Endometrial microvascular endothelial cells (primary cell): ENCODE measurements around the gene CUBN. TPM values are rescaled to one million over a fixed set of nuclear protein-coding genes. Genes with fewer than 3 reads are reported as not detected.

Experiments used
- in situ Hi-C: cut with HindIII; loops from 2 replicates; pipeline ENCODE4 v1.10.0; 2017; ENCODE audit warnings: low sequenced_read_pairs, low pct_unique_long_range_greater_than_20kb; ENCODE audit errors: inconsistent ontology term
- total RNA-seq: library from RNA; depleted of rRNA; stranded (reverse); fragments of >200 nt; gene quantifications from one replicate; pipeline ENCODE4 v1.2.3, GENCODE V29; 2015; ENCODE audit errors: inconsistent ontology term

Gene CUBN
- total RNA-seq, 1 donor from 2014 or later: 0.74 TPM

DNA sequence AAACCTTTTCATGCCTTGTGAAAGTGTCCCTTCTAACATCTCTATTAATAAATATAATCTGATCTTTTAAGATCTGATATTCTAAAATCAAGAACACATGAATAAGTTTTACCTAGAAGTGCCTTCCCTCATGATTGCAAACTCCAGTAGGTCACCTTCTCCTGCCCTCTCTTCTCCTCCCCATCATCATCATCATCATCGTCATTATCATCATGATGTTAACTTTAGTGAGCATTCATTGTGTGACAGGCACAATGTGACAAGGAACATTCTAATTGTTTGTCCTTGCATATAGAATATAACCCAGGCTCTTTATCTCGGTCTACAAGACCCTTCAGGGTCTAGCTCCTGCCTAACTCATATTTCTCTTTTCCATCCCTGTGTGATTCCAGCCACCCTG is 51.7 kb downstream of the CUBN start:
- in situ Hi-C loops: no loop called here

GRCh38 chr10:17077346-17077781 is 52.2 kb downstream of the CUBN start:
- in situ Hi-C loops: no loop called here

DNA sequence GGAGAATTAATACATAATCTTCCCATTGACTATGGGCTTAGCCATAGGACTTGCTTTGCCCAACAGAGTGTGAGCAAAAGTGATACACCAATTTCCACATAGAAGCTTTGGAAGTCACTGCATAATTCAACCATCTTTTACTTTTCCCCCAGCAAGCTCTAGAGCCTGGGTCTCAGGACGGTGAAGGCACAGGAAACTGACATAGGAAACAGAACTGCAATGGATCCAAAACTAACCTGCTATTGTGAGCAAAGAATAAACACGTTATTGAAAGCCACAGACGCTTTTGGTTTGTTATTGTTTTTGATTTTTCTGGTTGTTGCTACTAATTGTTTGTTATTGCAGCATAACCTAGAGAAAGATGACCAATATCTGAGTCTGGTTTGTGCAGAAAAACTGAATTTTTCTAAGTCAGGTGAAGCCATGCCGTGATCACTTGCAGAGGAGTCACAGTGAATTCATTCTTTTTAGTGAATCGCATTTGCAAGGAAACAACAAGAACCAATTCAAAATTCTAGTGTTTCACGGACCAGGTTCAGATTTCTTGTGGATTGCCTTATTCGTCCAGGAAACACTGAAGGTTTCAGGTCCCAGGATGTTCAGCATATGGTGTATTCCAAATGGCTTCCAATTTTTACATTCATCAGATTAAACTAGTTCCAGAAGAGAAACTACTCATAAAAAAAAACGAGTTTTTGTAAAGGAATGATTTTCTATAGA is 52.8 kb downstream of the CUBN start:
- in situ Hi-C loops: no loop called here

- in situ Hi-C loops: no loop called here
Observed at GRCh38 chr10:17075533-17076359, 53.9 kb downstream of the CUBN start.

DNA sequence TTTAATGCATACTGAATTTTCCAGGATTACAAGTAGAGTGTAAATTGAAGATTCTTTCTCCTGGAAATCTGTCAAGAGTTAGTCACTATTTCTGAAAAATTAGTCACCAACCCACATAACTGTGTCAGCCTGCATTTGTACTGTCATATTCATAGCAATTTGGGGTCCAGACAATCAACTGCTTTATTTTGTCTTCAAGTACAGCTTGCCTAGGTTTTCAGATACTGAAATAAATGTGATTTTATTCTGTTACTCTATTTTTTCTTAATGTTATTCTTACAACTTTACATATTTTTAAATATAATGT is 55.1 kb downstream of the CUBN start:
- in situ Hi-C loops: no loop called here

DNA sequence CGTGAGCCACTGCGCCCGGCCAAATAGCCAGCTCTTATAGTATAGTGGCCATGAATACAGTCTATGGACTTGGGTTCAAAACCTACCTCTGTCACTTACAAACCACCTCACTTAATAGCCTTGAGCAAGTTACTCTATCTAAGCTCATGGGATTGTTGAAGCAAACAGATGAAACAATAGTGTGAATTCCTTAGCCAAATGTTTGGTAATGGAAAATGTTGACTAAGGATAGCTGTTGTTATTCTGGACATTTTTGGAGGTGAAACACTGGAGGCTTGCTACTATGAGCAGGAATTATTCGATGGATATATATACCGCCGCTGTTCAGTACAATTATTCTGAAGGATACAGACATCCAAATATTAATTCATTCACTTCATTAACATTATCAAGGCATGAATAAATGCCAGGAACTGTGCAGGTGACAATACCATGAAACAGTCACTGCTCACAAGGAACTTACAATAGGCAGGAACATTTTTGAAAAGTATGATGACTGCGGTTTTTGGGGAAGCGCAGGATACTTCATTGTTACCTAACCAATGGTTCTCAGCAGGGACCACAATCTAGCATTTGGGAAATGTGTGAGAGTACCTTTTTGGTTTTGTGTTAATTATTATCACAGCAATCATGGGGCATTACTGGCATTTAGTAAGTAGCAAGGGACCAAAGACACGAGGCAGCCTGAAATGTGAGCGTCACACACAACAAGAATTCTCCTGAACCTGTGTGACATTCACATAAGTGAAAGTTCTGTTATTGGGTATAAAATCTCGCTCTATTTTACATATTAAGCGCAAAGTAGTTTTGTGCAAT is 55.7 kb downstream of the CUBN start:
- in situ Hi-C loops: no loop called here

GRCh38 chr10:17068953-17069352 is 60.7 kb downstream of the CUBN start:
- in situ Hi-C loops: no loop called here

GRCh38 chr10:17067376-17068264 is 62.0 kb downstream of the CUBN start:
- in situ Hi-C loops: no loop called here

DNA sequence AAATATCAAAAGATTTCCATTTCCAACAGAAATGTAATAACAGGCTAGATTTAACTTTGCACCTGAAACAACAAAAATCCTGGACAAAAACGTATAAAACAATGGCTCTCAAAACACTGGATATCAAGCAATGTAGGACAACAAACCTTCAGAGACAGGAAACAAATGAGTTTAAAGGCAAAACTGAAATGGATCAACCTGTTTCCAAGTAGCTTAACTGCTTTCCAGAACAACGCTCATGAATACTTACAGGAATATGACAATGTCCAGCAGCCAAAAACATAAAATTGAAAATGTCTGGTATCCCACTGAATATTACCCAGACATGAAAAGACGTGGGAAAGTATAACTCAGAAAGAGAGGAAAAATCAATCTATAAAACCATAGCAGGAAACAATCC is 62.8 kb downstream of the CUBN start:
- in situ Hi-C loops: no loop called here

DNA sequence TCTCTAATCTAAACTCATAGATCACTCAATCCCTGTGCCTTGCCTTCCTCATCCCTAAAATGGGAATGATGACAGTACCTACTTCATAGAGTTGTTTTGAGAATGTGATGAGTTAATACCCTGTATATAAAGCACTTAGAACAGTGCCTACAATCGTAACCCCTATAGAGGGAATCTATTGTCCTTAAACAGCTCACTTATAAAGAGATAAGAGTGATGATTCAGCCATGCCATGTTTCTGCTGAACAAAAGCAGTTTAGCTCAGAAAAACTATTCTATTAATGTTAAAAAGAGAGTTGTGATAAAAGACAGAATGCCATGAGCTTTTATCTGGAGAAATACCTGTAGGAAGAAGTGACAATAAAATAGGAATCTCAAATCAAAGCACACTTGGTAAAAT is 63.6 kb downstream of the CUBN start:
- in situ Hi-C loops: no loop called here

- in situ Hi-C loops: no loop called here
Observed at GRCh38 chr10:17065273-17065672, 64.3 kb downstream of the CUBN start.

- in situ Hi-C loops: no loop called here
Observed at GRCh38 chr10:17064435-17064834, 65.2 kb downstream of the CUBN start.

- in situ Hi-C loops: no loop called here
Observed at GRCh38 chr10:17062955-17063484, 66.6 kb downstream of the CUBN start.

GRCh38 chr10:17062493-17062892 is 67.1 kb downstream of the CUBN start:
- in situ Hi-C loops: no loop called here

GRCh38 chr10:17062009-17062408 is 67.6 kb downstream of the CUBN start:
- in situ Hi-C loops: no loop called here

DNA sequence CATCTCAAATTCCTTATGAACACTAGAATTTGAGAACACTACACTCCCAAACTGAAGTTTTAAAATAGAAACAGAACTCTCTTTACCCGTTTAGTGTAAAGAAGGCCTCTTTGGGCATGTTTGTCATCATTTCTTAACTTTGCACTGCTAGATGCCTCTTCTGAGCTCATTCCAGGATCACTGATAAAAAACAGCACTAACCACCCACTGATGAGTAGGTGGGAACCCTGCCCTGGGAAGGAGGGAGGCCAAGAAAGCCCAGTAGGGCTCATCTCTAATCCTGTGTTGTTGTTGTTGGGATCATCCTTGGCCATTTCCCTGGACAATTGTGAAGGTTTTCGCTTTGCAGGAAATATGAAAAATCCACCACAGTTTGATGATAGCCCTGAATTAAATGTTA is 68.2 kb downstream of the CUBN start:
- in situ Hi-C loops: no loop called here

GRCh38 chr10:17060289-17060688 is 69.3 kb downstream of the CUBN start:
- in situ Hi-C loops: no loop called here

- in situ Hi-C loops: no loop called here
Observed at GRCh38 chr10:17059197-17059688, 70.4 kb downstream of the CUBN start.
